Measurements from ENCODE around the gene KCNJ10.
"Not testable (repeated sequence)": the region's sequence is repeated elsewhere in the genome, so short reads cannot be mapped to it uniquely, and the experiment has no call there.

The KCNJ10 gene

DNA sequence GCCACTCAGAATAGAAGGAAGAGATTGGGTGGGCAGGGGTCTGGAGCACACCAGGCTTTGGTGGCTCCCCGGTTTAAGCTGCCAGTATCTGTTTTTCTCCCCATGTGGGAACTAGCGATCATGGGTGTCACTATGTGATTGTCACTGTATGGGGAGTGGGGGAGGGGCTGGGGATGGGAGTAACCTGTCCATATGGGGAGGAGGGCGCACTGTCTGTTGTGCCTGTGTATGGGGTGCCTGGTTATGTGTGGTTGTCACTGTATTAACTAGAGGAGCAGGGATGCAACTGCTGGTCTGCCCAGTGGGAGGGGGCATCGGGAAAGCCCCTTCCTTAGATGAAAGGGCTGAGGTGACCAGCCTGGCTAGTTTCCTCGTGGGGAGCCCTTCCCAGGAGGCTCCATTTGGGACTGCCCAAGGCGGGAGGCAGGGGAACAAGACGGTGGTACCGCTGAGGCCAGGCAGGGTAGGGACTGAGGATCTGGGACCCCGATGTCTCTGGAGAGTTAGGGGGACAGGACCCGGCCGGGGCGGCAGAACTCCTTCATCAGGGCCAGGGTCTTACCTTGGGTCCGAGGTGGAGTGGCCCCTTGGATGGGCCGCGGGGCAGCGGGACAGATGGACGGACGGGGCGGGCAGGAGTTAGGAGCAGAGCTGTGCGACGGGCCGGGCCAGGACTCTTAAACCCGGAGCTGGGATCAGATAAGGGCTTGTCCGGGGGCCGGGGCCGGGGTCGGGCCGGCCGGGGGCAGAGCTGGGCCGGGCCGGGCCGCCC lies at the start of gene KCNJ10:
Gene KCNJ10 (minus strand): TSS at position 701 of the 772 bp plus-strand sequence. CDS start 27,628 bp downstream, outside the sequence.
- DNase-seq: no peak

DNA sequence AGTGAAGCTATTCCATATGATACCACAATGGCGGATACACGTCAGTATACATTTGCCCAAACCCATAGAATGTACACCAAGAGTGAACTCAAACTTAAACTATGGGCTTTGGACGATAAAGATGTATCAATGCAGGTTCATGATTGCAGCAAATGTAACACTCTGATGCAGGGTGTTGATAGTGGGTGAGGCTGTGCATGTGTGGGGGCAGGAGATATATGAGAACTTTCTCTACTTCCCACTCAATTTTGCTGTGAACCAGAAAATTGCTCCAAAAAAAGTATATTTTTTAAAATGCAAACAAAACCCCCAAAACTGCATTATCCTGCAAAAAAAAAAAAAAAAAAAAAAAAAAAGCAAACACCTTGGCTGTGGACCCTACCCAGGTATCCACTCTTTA lies 49.0 kb upstream of the KCNJ10 start:
- no peak for DNase-seq

DNA sequence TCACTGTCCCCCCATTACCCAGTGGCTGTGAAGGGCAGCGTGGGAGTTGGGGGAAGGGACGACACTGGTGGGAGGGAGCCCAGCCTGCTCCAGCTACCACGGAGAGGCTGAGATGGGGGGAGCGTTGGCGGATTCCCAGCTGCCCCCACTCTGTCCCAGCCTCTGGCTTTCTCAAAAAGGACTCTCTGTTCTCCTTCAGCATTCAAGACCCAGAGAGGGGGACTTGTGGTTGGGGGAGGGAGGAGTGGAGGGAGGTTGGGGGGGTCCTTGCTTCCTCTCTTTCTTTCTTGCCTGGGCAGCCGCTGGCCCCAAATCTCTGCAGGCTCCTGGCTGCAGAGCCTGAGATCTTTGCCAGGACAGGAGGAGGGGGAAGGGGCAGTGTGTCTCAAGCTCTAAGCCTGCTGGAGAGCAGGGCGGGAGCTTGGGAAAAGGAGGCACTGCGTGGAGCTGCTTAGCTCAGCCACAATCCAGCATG lies 47.8 kb upstream of the KCNJ10 start:
- DNase-seq: no peak

DNA sequence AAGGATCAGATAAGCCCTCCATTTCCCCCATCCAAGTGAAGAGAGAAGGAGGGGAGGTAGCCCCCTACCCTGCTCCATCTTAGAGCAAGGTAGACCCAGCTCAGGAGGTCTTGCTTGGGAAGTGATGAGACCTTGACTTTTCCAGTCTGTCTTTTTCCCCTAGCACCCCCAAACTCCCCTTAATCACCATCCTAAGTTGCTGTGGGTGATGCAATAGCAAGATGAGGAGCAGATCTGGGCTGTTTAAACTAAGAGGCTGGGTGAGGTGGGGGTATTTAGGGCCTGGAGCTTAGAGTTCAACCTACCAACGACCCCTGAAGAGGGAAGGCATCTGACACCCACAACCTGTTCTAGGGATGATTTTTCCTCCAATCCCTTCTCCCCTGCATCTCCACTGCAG lies 47.3 kb upstream of the KCNJ10 start:
- no peak for DNase-seq

- DNase-seq: no peak
Observed at GRCh38 chr1:160116283-160117147, 46.6 kb upstream of the KCNJ10 start.

DNA sequence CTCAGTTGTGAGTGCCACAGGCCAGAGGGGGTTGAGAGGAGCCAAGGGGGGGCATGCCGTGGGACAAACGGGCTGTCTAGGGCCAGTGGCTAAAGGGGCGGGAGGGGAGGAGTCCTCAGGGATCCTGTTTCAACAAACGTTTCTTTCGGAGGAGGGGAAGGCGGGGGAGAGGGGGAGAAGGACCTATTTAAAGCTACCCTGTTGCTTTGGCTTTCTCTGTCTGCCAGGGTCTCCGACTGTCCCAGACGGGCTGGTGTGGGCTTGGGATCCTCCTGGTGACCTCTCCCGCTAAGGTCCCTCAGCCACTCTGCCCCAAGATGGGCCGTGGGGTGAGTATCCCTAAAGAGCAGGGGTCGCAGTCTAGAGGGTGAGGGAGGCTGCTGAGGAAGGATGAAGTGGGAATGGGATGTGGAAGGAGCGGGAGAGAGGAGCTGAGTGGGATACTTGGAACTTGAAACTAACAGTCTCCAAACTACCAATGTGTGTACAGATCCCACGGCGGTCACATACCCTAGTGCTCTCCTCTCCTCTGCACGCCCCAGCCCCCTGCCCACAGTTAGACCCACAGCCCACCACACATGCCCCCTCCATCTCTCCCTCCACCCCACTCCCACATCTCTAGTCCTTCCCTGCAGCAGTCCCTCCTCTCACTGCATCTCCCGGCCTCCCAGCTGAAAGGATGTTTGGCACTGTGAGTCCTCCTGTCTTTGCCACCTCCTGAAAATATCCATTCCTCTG lies 45.8 kb upstream of the KCNJ10 start, which contains the start of gene ATP1A2:
Gene ATP1A2 (plus strand): TSS at position 215 of the 738 bp plus-strand sequence. CDS start 103 bp downstream, at position 318.
- DNase-seq: no peak

GRCh38 chr1:160114085-160114484 lies 44.1 kb upstream of the KCNJ10 start:
- no peak for DNase-seq

GRCh38 chr1:160113407-160113806 lies 43.4 kb upstream of the KCNJ10 start:
- no peak for DNase-seq

DNA sequence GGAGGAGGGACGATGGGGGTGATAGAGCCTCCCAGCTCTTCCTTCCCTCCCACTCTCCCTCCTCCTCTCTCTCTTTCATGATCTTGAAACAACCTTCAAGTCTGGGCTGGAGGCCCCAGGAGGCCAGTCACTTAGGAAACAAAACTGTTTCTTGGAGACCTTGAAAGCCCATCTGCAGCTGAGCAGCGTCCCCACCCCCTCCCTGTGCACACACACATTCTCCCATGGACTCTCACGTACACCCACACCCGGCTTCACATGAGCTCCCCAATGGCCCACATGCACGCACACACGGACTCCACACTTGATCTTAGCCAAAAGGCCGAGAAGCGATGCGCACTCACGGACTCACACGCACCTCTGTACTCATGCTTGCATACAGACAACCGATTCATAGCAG lies 42.4 kb upstream of the KCNJ10 start:
- DNase-seq: no peak

GRCh38 chr1:160111462-160111861 lies 41.5 kb upstream of the KCNJ10 start:
- not testable (repeated sequence) for DNase-seq

DNA sequence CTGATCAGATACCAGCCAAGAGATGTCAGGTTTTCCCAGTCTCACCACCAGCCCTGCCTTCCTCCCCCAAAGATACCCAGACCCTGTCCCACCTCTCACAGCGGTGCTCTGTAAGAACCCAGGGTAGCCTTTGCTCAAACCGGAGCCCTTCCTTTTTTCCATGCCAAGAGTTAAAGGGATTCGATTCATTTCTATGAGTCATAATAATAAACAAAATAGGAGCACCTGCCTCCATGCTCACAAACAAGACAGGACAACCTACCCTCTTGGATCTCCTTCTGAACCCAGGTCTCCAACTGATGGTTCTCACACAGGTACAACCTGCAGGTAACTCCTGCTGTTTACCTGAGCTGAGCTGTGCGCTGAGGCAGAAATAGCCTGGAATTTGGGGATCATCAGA lies 39.7 kb upstream of the KCNJ10 start:
- DNase-seq: no peak

- DNase-seq: no peak
Observed at GRCh38 chr1:160108888-160109662, 39.1 kb upstream of the KCNJ10 start.

DNA sequence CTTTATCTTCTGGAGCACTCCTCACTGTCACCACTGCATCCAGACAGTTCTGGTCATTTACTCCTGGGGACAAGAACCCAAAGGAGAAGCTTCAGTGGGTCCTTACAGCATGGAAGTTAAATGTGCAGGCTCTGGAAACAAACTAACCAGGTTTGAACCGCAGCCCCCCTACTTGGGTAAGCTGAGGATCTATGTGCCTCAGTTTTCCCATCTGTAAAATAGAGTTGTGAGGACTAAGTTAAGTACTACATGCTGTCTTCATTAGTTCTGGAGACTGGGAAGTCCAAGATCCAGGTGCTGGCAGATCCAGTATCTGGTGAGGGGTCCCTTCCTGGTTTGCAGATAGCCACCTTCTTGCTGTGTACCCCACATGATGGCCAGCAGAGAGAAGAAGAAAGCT lies 37.6 kb upstream of the KCNJ10 start:
- DNase-seq: no peak

GRCh38 chr1:160105155-160105554 lies 35.2 kb upstream of the KCNJ10 start:
- no peak for DNase-seq

DNA sequence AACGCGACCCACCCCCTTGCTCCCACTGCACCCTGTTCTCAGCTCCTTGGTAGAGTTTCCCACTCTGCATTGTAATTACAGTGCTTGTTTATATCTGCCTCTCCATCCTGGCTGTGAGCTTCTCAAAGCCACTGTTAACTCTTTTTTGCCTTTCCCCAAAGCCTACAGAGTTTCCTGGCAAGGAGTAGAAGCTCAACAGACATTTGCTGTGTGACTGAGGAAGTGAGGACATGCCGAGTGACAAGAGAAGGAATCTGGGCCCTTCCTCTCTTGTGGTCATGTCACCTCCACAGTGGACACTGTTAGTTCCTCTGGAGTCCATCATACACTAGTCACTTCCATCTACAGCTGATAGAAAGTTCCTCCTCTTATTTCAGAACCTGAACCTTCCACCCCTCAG lies 34.5 kb upstream of the KCNJ10 start:
- no peak for DNase-seq

DNA sequence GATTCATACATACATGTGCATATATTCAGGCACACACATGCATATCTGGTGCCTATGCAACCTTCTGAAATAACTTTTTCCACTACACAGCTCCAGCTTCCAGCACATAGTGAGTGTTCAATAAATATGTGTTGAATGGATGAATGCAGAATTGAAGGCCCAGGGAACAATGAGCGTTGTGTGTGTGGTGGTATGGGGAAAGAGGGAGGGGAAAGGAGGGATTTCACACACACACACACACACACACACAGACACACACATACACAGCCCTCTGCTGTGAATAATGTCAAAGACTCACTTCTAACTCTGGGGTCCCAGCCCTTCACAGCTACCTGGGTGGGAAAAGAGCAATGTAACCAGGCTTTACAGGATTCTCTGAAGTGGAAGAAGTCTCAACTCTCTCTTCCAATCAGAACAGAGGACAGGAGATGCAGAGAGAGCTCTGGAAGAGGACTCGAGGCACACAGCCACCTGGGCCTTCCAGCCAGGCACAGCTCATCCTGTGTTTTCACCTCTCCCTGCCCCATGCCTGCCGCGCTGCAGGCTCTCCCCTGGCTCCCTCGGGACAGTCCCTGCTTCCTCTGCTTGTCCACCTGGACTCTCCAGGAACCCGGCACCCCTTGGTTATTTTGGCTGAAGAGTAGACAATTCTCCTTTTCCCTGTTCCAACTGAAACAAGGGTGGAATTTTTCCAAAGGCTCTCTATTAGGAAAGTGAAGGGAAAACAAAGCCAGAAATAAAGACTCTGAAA lies 33.9 kb upstream of the KCNJ10 start:
- no peak for DNase-seq

GRCh38 chr1:160101717-160102522 lies 32.0 kb upstream of the KCNJ10 start:
- DNase-seq: no peak

- DNase-seq: peak; percentile 71
Observed at GRCh38 chr1:160101037-160101716, 31.2 kb upstream of the KCNJ10 start.

- DNase-seq: no peak
Observed at GRCh38 chr1:160099716-160100375, 29.9 kb upstream of the KCNJ10 start.
